Stimulated activated CD4-positive, alpha-beta T cell treated with anti-CD3 and anti-CD28 coated beads, Interleukin-2, amount 100 ng/mL, for 48 hours (primary cell): Measurements from ENCODE around the gene RADIL.

ENCODE experiments used
- DNase-seq, 2 donors: peaks; one replicate each; pipeline ENCODE4 v3.0.0-alpha.2; 2020

RADIL gene

GRCh38 chr7:4825081-4825480 is 58.4 kb downstream of the RADIL start:
- DNase-seq = no peak

- DNase-seq = no peak
Observed at GRCh38 chr7:4824120-4824775, 59.3 kb downstream of the RADIL start.

- no peak for DNase-seq
Observed at GRCh38 chr7:4823441-4824119, 59.9 kb downstream of the RADIL start.

GRCh38 chr7:4822677-4823076 is 60.8 kb downstream of the RADIL start:
- DNase-seq = no peak

GRCh38 chr7:4820967-4821471 is 62.5 kb downstream of the RADIL start:
- DNase-seq = no peak

GRCh38 chr7:4820405-4820966 is 63.0 kb downstream of the RADIL start:
- no peak for DNase-seq

- DNase-seq = no peak
Observed at GRCh38 chr7:4819560-4820404, 63.7 kb downstream of the RADIL start.

- DNase-seq = no peak
Observed at GRCh38 chr7:4818000-4818794, 65.3 kb downstream of the RADIL start.

GRCh38 chr7:4817178-4817901 is 66.2 kb downstream of the RADIL start:
- DNase-seq = no peak

- no peak for DNase-seq
Observed at GRCh38 chr7:4816419-4817080, 67.0 kb downstream of the RADIL start.

GRCh38 chr7:4815609-4816418 is 67.7 kb downstream of the RADIL start:
- DNase-seq = no peak

GRCh38 chr7:4815121-4815520 is 68.4 kb downstream of the RADIL start:
- no peak for DNase-seq

- no peak for DNase-seq
Observed at GRCh38 chr7:4814433-4814832, 69.1 kb downstream of the RADIL start.

GRCh38 chr7:4809666-4810065 is 73.8 kb downstream of the RADIL start:
- no peak for DNase-seq

- DNase-seq = no peak
Observed at GRCh38 chr7:4809091-4809591, 74.4 kb downstream of the RADIL start.

- no peak for DNase-seq
Observed at GRCh38 chr7:4808565-4808964, 75.0 kb downstream of the RADIL start.

GRCh38 chr7:4808026-4808425 is 75.5 kb downstream of the RADIL start:
- no peak for DNase-seq

- no peak for DNase-seq
Observed at GRCh38 chr7:4807598-4808016, 75.9 kb downstream of the RADIL start.

GRCh38 chr7:4806983-4807597 is 76.4 kb downstream of the RADIL start:
- DNase-seq = no peak

GRCh38 chr7:4805984-4806300 is 77.6 kb downstream of the RADIL start:
- no peak for DNase-seq
